Common myeloid progenitor, CD34-positive (primary cell): ENCODE measurements around the gene P2RY12.

Experiments used
- CTCF ChIA-PET: fragments of 350-600 bp; sonication (Branson Sonifier 250); formaldehyde crosslinking; loops from one replicate; lab custom pipeline; 2021; ENCODE audit warnings: antibody characterized with exemption; lab: Charles Lee
- POLR2A ChIA-PET: fragments of 350-600 bp; sonication (Branson Sonifier 250); formaldehyde crosslinking; loops from one replicate; lab custom pipeline; 2021; ENCODE audit warnings: antibody characterized with exemption; lab: Charles Lee
- DNase-seq, 3 donors: peaks; one replicate each; pipeline versions ENCODE4 v3.0.0 to v3.0.0-alpha.2; 2013
- H3K27ac ChIP-seq, 2 experiments: 1 replicate in 1 of 2; 2 replicates in 1 of 2; pipeline ENCODE4 v1.7.0; 2013; ENCODE audit warnings: inconsistent platforms in 2 of 2, low read length in 2 of 2, mild to moderate bottlenecking in 2 of 2, low read depth in 1 of 2, moderate library complexity in 1 of 2; ENCODE audit not compliant: severe bottlenecking in 2 of 2, insufficient read depth in 1 of 2, poor library complexity in 1 of 2
- H3K27me3 ChIP-seq, 5 experiments: replicated peaks in 2 of 5; 1 replicate in 3 of 5; 2 replicates in 2 of 5; pipeline versions ENCODE4 v1.6.1 to v1.7.0; 2013; ENCODE audit warnings: low read length in 4 of 5, mild to moderate bottlenecking in 2 of 5, moderate library complexity in 2 of 5, inconsistent platforms in 1 of 5; ENCODE audit not compliant: insufficient read depth in 5 of 5, control insufficient read depth in 4 of 5
- H3K36me3 ChIP-seq, 4 experiments: 1 replicate in 2 of 4; 2 replicates in 2 of 4; pipeline versions ENCODE4 v1.6.1 to v1.7.0; 2013; ENCODE audit warnings: low read length in 3 of 4, control low read depth in 1 of 4, mild to moderate bottlenecking in 1 of 4; ENCODE audit not compliant: control insufficient read depth in 4 of 4, insufficient read depth in 4 of 4
- H3K4me1 ChIP-seq, 4 experiments: 1 replicate in 3 of 4; 2 replicates in 1 of 4; pipeline versions ENCODE4 v1.6.1 to v1.7.1; 2013; ENCODE audit warnings: low read length in 3 of 4, mild to moderate bottlenecking in 3 of 4, control low read depth in 1 of 4, inconsistent platforms in 1 of 4, moderate library complexity in 1 of 4; ENCODE audit not compliant: control insufficient read depth in 4 of 4, insufficient read depth in 4 of 4; ENCODE audit errors: control extremely low read depth in 1 of 4
- H3K4me3 ChIP-seq, 7 experiments: 1 replicate in 4 of 7; 2 replicates in 3 of 7; pipeline versions ENCODE4 v1.5.1 to v1.7.0; 2013; ENCODE audit warnings: mild to moderate bottlenecking in 7 of 7, low read length in 6 of 7, moderate library complexity in 6 of 7, inconsistent platforms in 2 of 7, low read depth in 2 of 7, control low read depth in 1 of 7; ENCODE audit not compliant: insufficient read depth in 4 of 7, control insufficient read depth in 1 of 7; ENCODE audit errors: extremely low read depth in 1 of 7
- H3K9me3 ChIP-seq, 5 experiments: 1 replicate in 4 of 5; 2 replicates in 1 of 5; pipeline versions ENCODE4 v1.6.1 to v1.7.1; 2013; ENCODE audit warnings: low read length in 4 of 5, mild to moderate bottlenecking in 2 of 5, inconsistent platforms in 1 of 5, low read depth in 1 of 5, moderate library complexity in 1 of 5; ENCODE audit not compliant: control insufficient read depth in 4 of 5, insufficient read depth in 2 of 5; ENCODE audit errors: control extremely low read depth in 1 of 5
- WGBS: methylation state at CpG from one replicate; pipeline ENCODE4 v1.1.5; 2013; ENCODE audit not compliant: insufficient coverage; 5-methylcytosine and 5-hydroxymethylcytosine counted together

P2RY12 gene

GRCh38 chr3:151289445-151289844 is 95.1 kb downstream of the P2RY12 start:
- Histone ChIP-seq H3K36me3 (peaks cover 0 to 5% (median 1%) of the 10 kb centered on the region in 4 experiments), H3K4me1 (peaks cover under 1 to 5% (median 3%) of the 10 kb centered on the region in 4 experiments), H3K9me3 (no peaks in the 10 kb centered on the region), H3K27ac (no peak overlapping the region), H3K4me3 (no peak overlapping the region), H3K27me3 (no peaks in the 10 kb centered on the region)
- no CpG with 5 or more reads among the region's 3 CpGs for WGBS
- CTCF ChIA-PET, result interaction anchor here (0.7 to 6.6 kb wide), 6 partner anchors 10 to 136 kb away, joined by 3 to 64 read pairs (median 4); no protein-coding TSS in a partner anchor
- POLR2A ChIA-PET, result no interaction called here
- no peak for DNase-seq
